ENCODE measurements around the gene USP34.

DNA sequence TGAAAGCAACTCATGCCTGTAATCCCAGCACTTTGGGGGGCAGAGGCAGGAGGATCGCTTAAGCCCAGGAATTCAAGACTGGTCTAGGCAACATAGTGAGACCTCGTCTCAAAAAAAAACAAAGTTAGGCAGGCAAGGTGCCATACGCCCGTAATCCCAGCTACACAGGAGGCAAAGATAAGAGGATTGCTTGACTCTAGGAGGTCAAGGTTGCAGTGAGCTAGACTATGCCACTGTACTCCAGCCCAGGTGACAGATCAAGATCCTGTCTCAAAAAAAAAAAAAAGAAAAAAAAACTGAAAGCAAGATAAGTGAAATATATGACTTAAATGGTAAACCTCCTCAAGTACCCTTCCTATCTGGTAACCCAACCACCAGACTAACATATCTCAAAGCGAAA lies 59.8 kb downstream of the USP34 start:
- no peak for TF ChIP-seq EZH2 (optimal IDR thresholded peaks at IDR 0.05; ENCODE audit: low read depth, low read length)
- no peak for TF ChIP-seq CTCF (IDR thresholded peaks at IDR 0.05; ENCODE audit: low read length)

Measured in MM.1S (cell line).